T-cell (primary cell): ENCODE results near the gene LTBP2. TPM values are rescaled to one million over a fixed set of nuclear protein-coding genes. Genes with fewer than 3 reads are reported as not detected.

Experiments used
- ATAC-seq, 4 experiments: fragments of 200-7000 bp in 3 of 4; fragments of 150-1000 bp in 1 of 4; cut with Tn5 transposase; replicated peaks in 1 of 4; 1 replicate in 3 of 4; 2 replicates in 1 of 4; pipeline ENCODE4 v1.10.0; 2021; ENCODE audit warnings: moderate library complexity in 3 of 4, mild to moderate bottlenecking in 2 of 4, moderate number of reproducible peaks in 1 of 4
- CTCF ChIA-PET, 2 donors: fragments of 300-600 bp; sonication (Branson Sonifier 250); formaldehyde crosslinking; loops; one replicate each; lab custom pipeline; 2022; ENCODE audit warnings: antibody characterized with exemption in 2 of 2; lab: Charles Lee
- POLR2A ChIA-PET, 2 donors: fragments of 300-600 bp; sonication (Branson Sonifier 250); formaldehyde crosslinking; loops; one replicate each; lab custom pipeline; 2022; ENCODE audit warnings: antibody characterized with exemption in 2 of 2; lab: Charles Lee
- DNase-seq, 35 experiments: peaks; one replicate each; pipeline versions ENCODE4 v3.0.0 to v3.0.0-alpha.2; 2013 to 2023
- H3K27ac ChIP-seq: one replicate; pipeline ENCODE4 v1.5.1; 2013; ENCODE audit warnings: low read length
- H3K27me3 ChIP-seq, 2 experiments: replicated peaks in 1 of 2; 1 replicate in 1 of 2; 2 replicates in 1 of 2; pipeline versions ENCODE4 v1.6.1 to v1.7.0; 2013; ENCODE audit warnings: low read length in 1 of 2, mixed read lengths in 1 of 2; ENCODE audit not compliant: control insufficient read depth in 2 of 2, insufficient read depth in 2 of 2; ENCODE audit errors: extremely low read depth in 1 of 2
- H3K36me3 ChIP-seq, 2 donors: 1 replicate in 1 of 2; 2 replicates in 1 of 2; pipeline versions ENCODE4 v1.6.1 to v1.7.0; 2013; ENCODE audit warnings: low read length in 1 of 2; ENCODE audit not compliant: control insufficient read depth in 2 of 2, insufficient read depth in 1 of 2; ENCODE audit errors: extremely low read depth in 1 of 2
- H3K4me1 ChIP-seq, 2 experiments: 1 replicate in 1 of 2; 2 replicates in 1 of 2; pipeline versions ENCODE4 v1.6.1 to v1.7.0; 2013; ENCODE audit warnings: low read length in 2 of 2, mixed read lengths in 1 of 2; ENCODE audit not compliant: insufficient read depth in 2 of 2, control insufficient read depth in 1 of 2; ENCODE audit errors: extremely low read depth in 1 of 2
- H3K4me3 ChIP-seq, 2 donors: 1 replicate in 1 of 2; 2 replicates in 1 of 2; pipeline versions ENCODE4 v1.5.1 to v1.7.0; 2013; ENCODE audit warnings: mild to moderate bottlenecking in 2 of 2, low read length in 1 of 2, moderate library complexity in 1 of 2; ENCODE audit not compliant: control insufficient read depth in 1 of 2; ENCODE audit errors: extremely low read depth in 1 of 2
- H3K9me3 ChIP-seq: 2 replicates; pipeline ENCODE4 v1.7.0; 2013
- H3K27ac Mint-ChIP-seq, 2 donors: one replicate each; pipeline ENCODE4 v1.8.0; 2020 to 2021; ENCODE audit warnings: mild to moderate bottlenecking in 2 of 2, mixed read lengths in 2 of 2
- H3K27me3 Mint-ChIP-seq, 2 donors: one replicate each; pipeline ENCODE4 v1.8.0; 2021 to 2022; ENCODE audit warnings: mixed read lengths in 2 of 2
- H3K36me3 Mint-ChIP-seq: one replicate; pipeline ENCODE4 v1.8.0; 2021; ENCODE audit warnings: mixed read lengths
- H3K4me1 Mint-ChIP-seq, 3 donors: one replicate each; pipeline ENCODE4 v1.8.0; 2020 to 2022; ENCODE audit warnings: mixed read lengths in 3 of 3, mild to moderate bottlenecking in 1 of 3
- H3K4me3 Mint-ChIP-seq, 3 donors: one replicate each; pipeline ENCODE4 v1.8.0; 2020 to 2022; ENCODE audit warnings: mild to moderate bottlenecking in 3 of 3, mixed read lengths in 3 of 3, moderate library complexity in 3 of 3
- H3K9me3 Mint-ChIP-seq, 3 donors: one replicate each; pipeline ENCODE4 v1.8.0; 2020 to 2022; ENCODE audit warnings: mixed read lengths in 3 of 3
- WGBS: methylation state at CpG from one replicate; pipeline ENCODE4 v1.1.5; 2013; ENCODE audit warnings: missing lambda C conversion rate; ENCODE audit not compliant: insufficient coverage; 5-methylcytosine and 5-hydroxymethylcytosine counted together
- total RNA-seq, 35 experiments: library from RNA in 6 of 35; stranded (reverse) in 6 of 35; fragments of 120-200 nt in 1 of 35; gene quantifications; one replicate each; pipeline versions ENCODE4 v1.2.1 to v1.2.4 and lab custom pipeline; 2013 to 2026

The LTBP2 gene
- total RNA-seq, 5 donors from 2014 or later (not counting 1 experiment from before 2014, with no cell fraction given) = 0.39 to 1.7 (median 1.1) TPM

DNA sequence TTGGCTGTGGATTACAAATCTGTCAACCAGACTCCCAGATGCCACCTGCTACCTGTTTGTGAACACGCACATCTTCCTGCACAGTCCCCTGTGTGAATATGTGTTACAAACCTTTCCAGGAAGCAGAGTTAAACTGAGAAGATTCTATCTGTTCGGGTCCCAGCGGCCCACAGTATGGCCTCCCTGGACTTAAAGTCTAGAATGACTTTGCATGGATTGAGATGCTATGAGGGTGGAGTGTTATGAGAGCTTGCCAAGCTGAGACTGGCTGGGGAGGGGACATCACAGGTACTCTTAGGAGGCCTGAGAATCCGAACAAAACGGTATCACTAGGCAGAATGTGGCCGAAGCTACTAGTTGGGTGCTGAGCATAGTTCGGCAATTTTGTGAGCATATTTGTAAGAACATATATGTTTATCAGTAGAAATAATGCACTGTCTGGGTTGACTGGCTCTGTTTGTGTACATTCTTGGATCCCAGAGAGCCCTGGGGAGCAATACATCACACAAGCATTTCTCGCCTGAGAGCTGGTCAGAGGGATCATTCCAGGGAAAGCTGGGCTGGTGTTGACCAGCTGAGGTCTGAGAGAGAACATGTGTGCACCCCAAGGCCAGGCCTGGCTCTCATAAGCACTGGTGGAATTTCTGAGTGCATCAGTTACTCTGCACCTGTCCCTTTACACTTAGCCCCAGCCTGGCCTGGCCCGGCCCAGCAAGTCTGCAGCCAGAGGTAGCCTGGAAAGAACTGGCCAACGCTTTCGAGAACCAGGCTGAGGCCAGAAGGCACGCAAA lies 29.8 kb upstream of the LTBP2 start:
- no peak overlapping the region for H3K4me3 ChIP-seq
- no peak overlapping the region for H3K27ac ChIP-seq
- no peaks in the 10 kb centered on the region for H3K36me3 ChIP-seq
- Mint-ChIP-seq H3K4me1 (no peaks in the 10 kb centered on the region), H3K27me3 (no peaks in the 10 kb centered on the region), H3K4me3 (no peak overlapping the region), H3K9me3 (no peaks in the 10 kb centered on the region), H3K27ac (no peak overlapping the region), H3K36me3 (no peaks in the 10 kb centered on the region)
- H3K9me3 ChIP-seq = no peaks in the 10 kb centered on the region
- POLR2A ChIA-PET = interaction anchor here in 1 of 2 donors (0.6 kb wide), 2 partner anchors 12 to 217 kb away, joined by 3 to 4 read pairs; no protein-coding TSS in a partner anchor
- WGBS = 98% methylated on average over 10 of the region's 12 CpGs
- no peak for DNase-seq
- CTCF ChIA-PET = interaction anchor here in 1 of 2 donors (0.6 kb wide), 1 partner anchor 19 kb away, joined by 4 read pairs; no protein-coding TSS in a partner anchor
- no peak for ATAC-seq
- H3K4me1 ChIP-seq = no peaks in the 10 kb centered on the region
- peaks cover 0 to 9% of the 10 kb centered on the region in 2 experiments for H3K27me3 ChIP-seq

DNA sequence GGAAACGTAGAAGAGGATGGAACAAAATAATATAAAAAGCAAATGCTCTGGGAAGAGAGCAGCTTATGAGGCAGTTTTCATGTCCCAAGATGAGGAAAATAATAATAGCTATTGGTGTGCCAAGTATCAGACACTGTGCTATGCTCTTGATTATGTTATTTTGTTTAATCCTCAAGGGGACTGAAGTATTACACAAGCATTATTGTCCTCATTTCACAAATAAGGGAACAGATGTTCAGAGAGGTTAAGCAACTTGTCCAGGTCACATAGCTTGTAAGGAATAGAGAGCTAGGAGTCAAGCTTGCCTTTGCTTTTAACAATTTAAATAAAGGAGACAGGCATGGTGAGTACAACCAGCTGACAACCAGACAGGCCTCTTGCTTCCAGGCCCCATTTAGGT lies 26.9 kb upstream of the LTBP2 start:
- Mint-ChIP-seq H3K36me3 (no peaks in the 10 kb centered on the region), H3K4me3 (no peak overlapping the region), H3K27ac (no peak overlapping the region), H3K4me1 (no peaks in the 10 kb centered on the region), H3K27me3 (peaks cover 0 to 2% of the 10 kb centered on the region in 2 donors), H3K9me3 (no peaks in the 10 kb centered on the region)
- H3K9me3 ChIP-seq = no peaks in the 10 kb centered on the region
- no peak overlapping the region for H3K27ac ChIP-seq
- no peaks in the 10 kb centered on the region for H3K4me1 ChIP-seq
- H3K36me3 ChIP-seq = no peaks in the 10 kb centered on the region
- ATAC-seq (no peak), DNase-seq (no peak)
- CTCF ChIA-PET = interaction anchor here in 1 of 2 donors (0.9 kb wide), 1 partner anchor 30 kb away, joined by 4 read pairs; no protein-coding TSS in a partner anchor
- WGBS = 71% methylated on average over 1 of the region's 1 CpG
- POLR2A ChIA-PET = interaction anchor here in 1 of 2 donors (0.5 to 0.6 kb wide), 2 partner anchors 223 to 1148 kb away, joined by 3 to 4 read pairs; no protein-coding TSS in a partner anchor
- no peak overlapping the region for H3K4me3 ChIP-seq
- peaks cover 0 to 5% of the 10 kb centered on the region in 2 experiments for H3K27me3 ChIP-seq

DNA sequence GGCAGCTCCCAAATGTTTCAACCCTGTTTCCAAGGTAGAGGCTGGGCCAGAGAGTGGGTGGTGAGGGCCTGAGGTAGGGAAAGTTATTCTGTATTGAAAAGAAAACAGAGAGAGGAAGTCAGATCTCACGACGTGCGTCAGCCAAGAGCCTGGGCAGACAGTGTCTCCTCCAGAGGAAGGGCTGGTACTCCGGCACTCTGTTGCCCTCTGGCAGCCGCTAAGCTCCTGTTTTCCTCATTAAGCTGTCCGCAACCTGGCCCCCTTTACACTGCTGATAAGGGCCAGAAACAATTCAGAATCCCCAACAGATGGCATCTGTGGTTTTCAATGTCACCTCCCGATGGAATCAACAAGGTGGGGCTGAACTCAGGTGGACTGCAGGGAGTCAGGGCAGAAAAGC lies 26.0 kb upstream of the LTBP2 start:
- Mint-ChIP-seq H3K36me3 (no peaks in the 10 kb centered on the region), H3K27ac (no peak overlapping the region), H3K27me3 (peaks cover 0 to 2% of the 10 kb centered on the region in 2 donors), H3K4me3 (no peak overlapping the region), H3K9me3 (no peaks in the 10 kb centered on the region), H3K4me1 (no peaks in the 10 kb centered on the region)
- Histone ChIP-seq H3K27me3 (peaks cover 0 to 5% of the 10 kb centered on the region in 2 experiments), H3K4me1 (no peaks in the 10 kb centered on the region), H3K36me3 (no peaks in the 10 kb centered on the region), H3K27ac (no peak overlapping the region), H3K4me3 (no peak overlapping the region), H3K9me3 (no peaks in the 10 kb centered on the region)
- POLR2A ChIA-PET = no interaction called here
- 66% methylated on average over 6 of the region's 7 CpGs for WGBS
- no peak for ATAC-seq
- DNase-seq = peak in 1 of 35 experiments; percentile 23
- CTCF ChIA-PET = no interaction called here

DNA sequence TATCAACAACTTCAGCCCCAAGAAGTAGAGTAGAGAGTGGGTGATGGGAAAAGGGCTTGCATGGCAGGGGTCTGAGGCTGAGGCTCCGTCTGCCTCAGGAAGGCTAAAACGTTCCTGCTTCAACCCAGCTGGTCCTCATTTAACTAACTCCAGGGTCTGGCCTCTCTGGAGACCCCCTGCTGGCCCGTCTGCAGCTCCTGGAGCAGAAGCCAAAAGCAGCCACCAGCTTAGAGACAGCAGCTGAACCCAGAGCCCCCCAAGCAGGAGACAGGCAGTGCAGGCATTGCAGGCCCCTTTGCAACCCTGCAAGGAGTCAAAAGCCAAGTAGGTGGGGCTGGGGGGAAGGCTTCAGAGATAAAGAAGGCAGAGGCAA lies 25.1 kb upstream of the LTBP2 start:
- Histone ChIP-seq H3K36me3 (no peaks in the 10 kb centered on the region), H3K4me3 (no peak overlapping the region), H3K27me3 (peaks cover 0 to 5% of the 10 kb centered on the region in 2 experiments), H3K27ac (no peak overlapping the region), H3K4me1 (no peaks in the 10 kb centered on the region), H3K9me3 (no peaks in the 10 kb centered on the region)
- H3K4me3 Mint-ChIP-seq = no peak overlapping the region
- H3K36me3 Mint-ChIP-seq = no peaks in the 10 kb centered on the region
- no peak overlapping the region for H3K27ac Mint-ChIP-seq
- no peaks in the 10 kb centered on the region for H3K4me1 Mint-ChIP-seq
- POLR2A ChIA-PET = no interaction called here
- peaks cover 0 to 2% of the 10 kb centered on the region in 2 donors for H3K27me3 Mint-ChIP-seq
- 80% methylated on average over 1 of the region's 3 CpGs for WGBS
- DNase-seq = no peak
- CTCF ChIA-PET = no interaction called here
- ATAC-seq = no peak
- no peaks in the 10 kb centered on the region for H3K9me3 Mint-ChIP-seq

DNA sequence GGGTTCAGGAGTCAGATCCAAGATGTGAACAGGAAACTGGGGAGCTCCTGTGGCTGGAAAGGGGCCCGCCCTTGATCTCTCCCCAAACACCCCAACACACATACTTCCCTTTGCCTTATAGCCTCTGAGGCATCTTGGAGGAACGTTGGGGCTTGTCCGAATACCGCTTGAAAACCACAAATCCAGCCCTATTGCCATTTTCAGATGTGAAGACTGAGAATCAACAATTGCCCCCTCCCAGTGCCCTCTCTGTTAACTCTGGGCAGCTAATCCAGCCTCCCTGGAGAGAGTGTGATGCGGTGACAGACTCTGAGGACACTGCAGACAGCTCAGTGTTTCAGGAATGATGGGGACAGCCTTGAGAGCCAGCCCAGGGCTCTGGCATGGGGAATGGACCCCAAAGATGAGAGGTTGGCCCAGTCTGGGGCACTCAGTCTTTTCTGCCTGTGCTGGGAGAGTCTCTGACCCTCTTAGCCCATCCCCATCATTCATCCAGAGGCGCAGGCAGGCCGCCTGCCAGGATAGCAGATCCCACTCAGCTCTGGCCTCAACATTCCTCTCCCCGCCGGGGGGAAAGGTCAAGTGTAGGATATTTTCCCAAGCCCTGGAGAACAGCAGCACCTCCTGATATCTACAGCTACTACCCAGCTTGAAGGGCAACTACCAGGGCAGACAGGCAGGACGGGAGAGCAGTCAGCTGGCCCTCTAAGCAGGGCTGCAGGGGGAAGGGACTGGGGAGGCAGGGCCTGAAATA lies 24.6 kb upstream of the LTBP2 start:
- 86% methylated on average over 5 of the region's 10 CpGs for WGBS
- DNase-seq (no peak), ATAC-seq (no peak)
- CTCF ChIA-PET = interaction anchor here in 1 of 2 donors (0.5 to 0.6 kb wide), 2 partner anchors 195 to 806 kb away, joined by 3 to 4 read pairs; no protein-coding TSS in a partner anchor
- Mint-ChIP-seq H3K27ac (no peak overlapping the region), H3K4me1 (no peaks in the 10 kb centered on the region), H3K4me3 (no peak overlapping the region), H3K9me3 (no peaks in the 10 kb centered on the region), H3K36me3 (no peaks in the 10 kb centered on the region), H3K27me3 (peaks cover 0 to 2% of the 10 kb centered on the region in 2 donors)
- Histone ChIP-seq H3K27ac (no peak overlapping the region), H3K9me3 (no peaks in the 10 kb centered on the region), H3K27me3 (peaks cover 0 to 5% of the 10 kb centered on the region in 2 experiments), H3K36me3 (no peaks in the 10 kb centered on the region), H3K4me3 (no peak overlapping the region), H3K4me1 (no peaks in the 10 kb centered on the region)
- POLR2A ChIA-PET = no interaction called here

DNA sequence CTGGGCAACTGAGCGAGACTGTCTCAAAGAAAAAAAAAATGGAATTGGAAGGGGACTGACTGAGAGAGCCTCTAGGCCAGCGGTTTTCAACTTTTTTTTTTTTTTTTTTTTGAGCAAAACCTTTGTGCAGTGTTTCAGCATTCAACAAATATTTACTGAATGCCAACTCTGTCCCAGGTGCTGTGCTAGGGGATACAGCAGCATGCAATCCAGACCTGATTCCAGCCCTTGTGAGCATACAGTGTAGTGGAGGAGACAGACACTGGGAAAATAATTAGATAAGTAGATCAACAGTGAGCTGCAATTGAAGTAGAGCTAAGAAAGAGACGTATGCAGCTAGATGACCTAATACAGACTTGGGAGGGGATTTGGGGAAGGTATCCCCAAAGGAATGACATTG lies 23.8 kb upstream of the LTBP2 start:
- Histone ChIP-seq H3K9me3 (no peaks in the 10 kb centered on the region), H3K36me3 (no peaks in the 10 kb centered on the region), H3K27ac (no peak overlapping the region), H3K27me3 (peaks cover 0 to 2% of the 10 kb centered on the region in 2 experiments), H3K4me3 (no peak overlapping the region), H3K4me1 (no peaks in the 10 kb centered on the region)
- CTCF ChIA-PET = no interaction called here
- 96% methylated on average over 2 of the region's 3 CpGs for WGBS
- no peak overlapping the region for H3K27ac Mint-ChIP-seq
- ATAC-seq (no peak), DNase-seq (no peak)
- peaks cover 0 to 2% of the 10 kb centered on the region in 2 donors for H3K27me3 Mint-ChIP-seq
- no peaks in the 10 kb centered on the region for H3K4me1 Mint-ChIP-seq
- no peaks in the 10 kb centered on the region for H3K36me3 Mint-ChIP-seq
- POLR2A ChIA-PET = no interaction called here
- no peak overlapping the region for H3K4me3 Mint-ChIP-seq
- H3K9me3 Mint-ChIP-seq = no peaks in the 10 kb centered on the region
